ENCODE results near the gene CEP128. TPM values are rescaled to one million over a fixed set of nuclear protein-coding genes. Genes with fewer than 3 reads are reported as not detected.
"Not testable (repeated sequence)": the region's sequence is repeated elsewhere in the genome, so short reads cannot be mapped to it uniquely, and the experiment has no call there.

Gene CEP128
- total RNA-seq, 1 experiment from 2014 or later, result 16.4 TPM

DNA sequence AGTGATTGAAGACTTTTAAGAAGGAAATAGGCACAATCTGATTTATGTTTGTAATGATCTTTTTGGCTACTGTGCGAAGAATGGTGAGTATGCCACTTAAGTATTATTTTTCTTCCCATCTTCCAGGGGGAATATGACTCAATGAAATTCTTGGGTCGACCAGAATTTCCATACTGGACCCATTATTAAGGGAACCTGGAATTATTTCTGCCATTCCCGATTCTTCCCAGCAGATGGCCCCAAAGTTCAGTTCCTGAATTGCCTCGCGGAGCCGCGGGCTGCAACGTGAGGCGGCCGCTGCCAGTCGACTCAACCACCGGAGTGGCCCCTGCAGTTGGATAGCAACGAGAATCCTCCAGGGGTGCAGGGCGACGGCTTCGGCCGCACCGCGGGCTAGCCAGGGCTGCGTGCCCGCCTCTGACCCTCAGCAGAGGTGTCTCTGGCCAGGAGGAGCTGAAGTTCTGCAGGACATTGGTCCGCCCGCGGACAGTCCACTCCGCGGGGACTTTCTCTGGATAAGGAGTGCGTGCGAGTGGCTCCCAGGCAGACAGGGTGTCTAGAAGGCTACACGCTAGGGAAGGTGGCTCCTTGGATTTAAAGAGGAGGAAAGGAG lies 13.3 kb upstream of the CEP128 start (continued):
- TF ChIP-seq, protein P1, sequence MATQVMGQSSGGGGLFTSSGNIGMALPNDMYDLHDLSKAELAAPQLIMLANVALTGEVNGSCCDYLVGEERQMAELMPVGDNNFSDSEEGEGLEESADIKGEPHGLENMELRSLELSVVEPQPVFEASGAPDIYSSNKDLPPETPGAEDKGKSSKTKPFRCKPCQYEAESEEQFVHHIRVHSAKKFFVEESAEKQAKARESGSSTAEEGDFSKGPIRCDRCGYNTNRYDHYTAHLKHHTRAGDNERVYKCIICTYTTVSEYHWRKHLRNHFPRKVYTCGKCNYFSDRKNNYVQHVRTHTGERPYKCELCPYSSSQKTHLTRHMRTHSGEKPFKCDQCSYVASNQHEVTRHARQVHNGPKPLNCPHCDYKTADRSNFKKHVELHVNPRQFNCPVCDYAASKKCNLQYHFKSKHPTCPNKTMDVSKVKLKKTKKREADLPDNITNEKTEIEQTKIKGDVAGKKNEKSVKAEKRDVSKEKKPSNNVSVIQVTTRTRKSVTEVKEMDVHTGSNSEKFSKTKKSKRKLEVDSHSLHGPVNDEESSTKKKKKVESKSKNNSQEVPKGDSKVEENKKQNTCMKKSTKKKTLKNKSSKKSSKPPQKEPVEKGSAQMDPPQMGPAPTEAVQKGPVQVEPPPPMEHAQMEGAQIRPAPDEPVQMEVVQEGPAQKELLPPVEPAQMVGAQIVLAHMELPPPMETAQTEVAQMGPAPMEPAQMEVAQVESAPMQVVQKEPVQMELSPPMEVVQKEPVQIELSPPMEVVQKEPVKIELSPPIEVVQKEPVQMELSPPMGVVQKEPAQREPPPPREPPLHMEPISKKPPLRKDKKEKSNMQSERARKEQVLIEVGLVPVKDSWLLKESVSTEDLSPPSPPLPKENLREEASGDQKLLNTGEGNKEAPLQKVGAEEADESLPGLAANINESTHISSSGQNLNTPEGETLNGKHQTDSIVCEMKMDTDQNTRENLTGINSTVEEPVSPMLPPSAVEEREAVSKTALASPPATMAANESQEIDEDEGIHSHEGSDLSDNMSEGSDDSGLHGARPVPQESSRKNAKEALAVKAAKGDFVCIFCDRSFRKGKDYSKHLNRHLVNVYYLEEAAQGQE (IDR thresholded peaks at IDR 0.05; ENCODE audit: low read depth), result no peak
- TF ChIP-seq EGR1 (IDR thresholded peaks at IDR 0.05; ENCODE audit: low read depth) (no peak), EZH2 (IDR thresholded peaks at IDR 0.05) (no peak)

DNA sequence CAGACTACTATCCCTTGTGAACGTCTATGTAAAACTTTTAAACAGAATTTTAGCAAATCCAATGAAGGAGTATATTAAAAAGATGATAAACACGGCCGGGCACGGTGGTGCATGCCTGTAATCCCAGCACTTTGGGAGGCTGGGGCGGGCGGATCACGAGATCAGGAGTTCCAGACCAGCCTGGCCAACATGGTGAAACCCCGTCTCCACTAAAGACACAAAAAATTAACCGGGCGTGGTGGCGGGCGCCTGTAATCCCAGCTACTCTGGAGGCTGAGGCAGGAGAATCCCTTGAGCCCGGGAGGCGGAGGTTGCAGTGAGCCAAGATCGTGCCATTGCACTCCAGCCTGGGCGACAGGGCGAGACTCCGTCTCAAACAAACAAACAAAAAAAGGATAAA lies 11.7 kb upstream of the CEP128 start:
- ATAC-seq; H3K4me2 ChIP-seq (ENCODE audit: low read length); H3K27me3 ChIP-seq (ENCODE audit: insufficient read depth, low read length); RAD21 ChIA-PET (ENCODE audit: low non-redundant PET in 1 of 2, low total read pairs in 2 of 2, uncharacterized antibody in 2 of 2, unreplicated experiment in 2 of 2); POLR2A ChIA-PET; H3K9me3 ChIP-seq (ENCODE audit: control insufficient read depth in 1 of 2, insufficient read depth in 1 of 2, low read depth in 1 of 2, low read length in 2 of 2); H3K79me2 ChIP-seq (ENCODE audit: insufficient read depth, low read length); intact Hi-C loops (cut with micrococcal nuclease); H3K36me3 ChIP-seq (ENCODE audit: control insufficient read depth in 1 of 2, insufficient read depth in 2 of 2, low read length in 2 of 2); H2AFZ ChIP-seq (ENCODE audit: low read depth, low read length, poor library complexity, severe bottlenecking); H3K4me3 ChIP-seq (replicated peaks in 1 of 2; ENCODE audit: low read depth in 1 of 2, low read length in 2 of 2); DNase-seq (ENCODE audit: low read depth, low spot score); H3K27ac ChIP-seq (ENCODE audit: low read depth, low read length); H4K20me1 ChIP-seq (ENCODE audit: insufficient read depth); H3K4me1 ChIP-seq (ENCODE audit: control insufficient read depth in 1 of 2, insufficient read depth in 2 of 2, low read length in 2 of 2); H3K9me2 ChIP-seq (ENCODE audit: insufficient read depth); H3K9ac ChIP-seq (ENCODE audit: low read length); CTCF ChIA-PET; BruUV-seq (replicated peaks): not testable (repeated sequence)

DNA sequence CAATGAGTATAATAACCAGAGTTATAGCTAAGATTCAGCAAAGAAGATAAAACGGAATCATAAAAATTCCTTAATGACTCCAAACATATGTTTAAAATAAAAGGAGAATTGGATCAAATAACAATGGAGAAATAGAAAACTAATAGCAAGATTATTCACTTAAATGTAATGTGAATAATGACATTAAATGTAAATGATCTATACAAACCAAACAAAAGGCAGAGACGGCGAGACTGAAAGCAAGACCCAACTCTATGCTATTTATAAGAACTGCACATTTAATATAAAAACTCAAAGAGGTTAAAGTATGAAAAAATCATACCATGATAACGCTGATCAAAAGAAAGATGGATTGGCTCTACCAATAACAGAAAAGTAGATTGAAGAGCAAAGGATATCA lies 10.0 kb upstream of the CEP128 start:
- Histone ChIP-seq H3K27ac (ENCODE audit: low read depth, low read length) (no peak overlapping the region), H2AFZ (ENCODE audit: low read depth, low read length, poor library complexity, severe bottlenecking) (no peak overlapping the region), H3K36me3 (ENCODE audit: control insufficient read depth in 1 of 2, insufficient read depth in 2 of 2, low read length in 2 of 2) (no peaks in the 10 kb centered on the region), H3K79me2 (ENCODE audit: insufficient read depth, low read length) (no peaks in the 10 kb centered on the region), H3K9me3 (ENCODE audit: control insufficient read depth in 1 of 2, insufficient read depth in 1 of 2, low read depth in 1 of 2, low read length in 2 of 2) (no peaks in the 10 kb centered on the region), H3K9me2 (ENCODE audit: insufficient read depth) (no peaks in the 10 kb centered on the region), H3K4me2 (ENCODE audit: low read length) (no peak overlapping the region), H3K4me3 (replicated peaks in 1 of 2; ENCODE audit: low read depth in 1 of 2, low read length in 2 of 2) (no peak overlapping the region), H3K27me3 (ENCODE audit: insufficient read depth, low read length) (no peaks in the 10 kb centered on the region), H4K20me1 (ENCODE audit: insufficient read depth) (no peaks in the 10 kb centered on the region), H3K9ac (ENCODE audit: low read length) (no peak overlapping the region), H3K4me1 (ENCODE audit: control insufficient read depth in 1 of 2, insufficient read depth in 2 of 2, low read length in 2 of 2) (peaks cover 0 to 5% of the 10 kb centered on the region in 2 experiments; a peak in 1 of 4 replicates)
- RAD21 ChIA-PET (ENCODE audit: low non-redundant PET in 1 of 2, low total read pairs in 2 of 2, uncharacterized antibody in 2 of 2, unreplicated experiment in 2 of 2), result no interaction called here
- POLR2A ChIA-PET, result no interaction called here
- CTCF ChIA-PET, result no interaction called here
- ATAC-seq, result no peak
- no peak for DNase-seq (ENCODE audit: low read depth, low spot score)
- no TSS peak for BruUV-seq (replicated peaks)
- TF ChIP-seq CBX3 (IDR thresholded peaks at IDR 0.05; ENCODE audit: low read depth), result no peak
- intact Hi-C loops (cut with micrococcal nuclease), result no loop called here

Data from HCT116 (cell line).